Suprapubic skin (tissue), 4 donors: Measurements from ENCODE around the gene SRPK3. TPM values are rescaled to one million over a fixed set of nuclear protein-coding genes. Genes with fewer than 3 reads are reported as not detected.
A peak's percentile ranks its signal among the peaks of the same experiment; 100 is the strongest.

Experiments
- DNase-seq, 2 donors: peaks; one replicate each; pipeline ENCODE4 v3.0.0-alpha.2; 2019; ENCODE audit warnings: low spot score in 2 of 2
- H3K27ac ChIP-seq: fragments of 200-600 bp; sonication (generic); one replicate; pipeline ENCODE4 v1.5.1; 2019
- H3K27me3 ChIP-seq: fragments of 200-600 bp; sonication (generic); one replicate; pipeline ENCODE4 v1.5.1; 2019
- H3K36me3 ChIP-seq: fragments of 200-600 bp; sonication (generic); one replicate; pipeline ENCODE4 v1.5.1; 2019
- H3K4me1 ChIP-seq: fragments of 200-600 bp; sonication (generic); one replicate; pipeline ENCODE4 v1.5.1; 2019
- H3K4me3 ChIP-seq: fragments of 200-600 bp; sonication (generic); one replicate; pipeline ENCODE4 v1.5.1; 2019; ENCODE audit warnings: mild to moderate bottlenecking
- H3K9me3 ChIP-seq: fragments of 200-600 bp; sonication (generic); one replicate; pipeline ENCODE4 v1.5.1; 2019
- EP300 ChIP-seq: sonication (generic); formaldehyde crosslinking; IDR thresholded peaks from one replicate; pipeline ENCODE4 v1.6.1; 2017; ENCODE audit warnings: antibody characterized with exemption
- POLR2A ChIP-seq, 2 donors: fragments of 450-650 bp; IDR thresholded peaks; one replicate each; pipeline ENCODE4 v1.6.1; 2017; ENCODE audit warnings: antibody characterized with exemption in 2 of 2, mild to moderate bottlenecking in 2 of 2, moderate library complexity in 2 of 2
- POLR2AphosphoS5 ChIP-seq, 3 donors: sonication (generic); formaldehyde crosslinking; IDR thresholded peaks; one replicate each; pipeline ENCODE4 v1.6.1; 2017; ENCODE audit warnings: antibody characterized with exemption in 3 of 3
- WGBS: methylation state at CpG from one replicate; pipeline ENCODE4 v1.1.5; 2018; 5-methylcytosine and 5-hydroxymethylcytosine counted together
- total RNA-seq, 4 donors: library from RNA; depleted of rRNA; stranded (reverse); fragments of >200 nt; gene quantifications; one replicate each; pipeline ENCODE4 v1.1.0, GENCODE V29; 2016
- TF ChIP-seq, protein P1 (sequence below), 2 donors: fragments of 200-600 bp in 1 of 2; fragments of 450-650 bp in 1 of 2; sonication (generic) in 1 of 2; IDR thresholded peaks; one replicate each; pipeline ENCODE4 v1.5.1; 2016 to 2019; ENCODE audit warnings: antibody characterized with exemption in 2 of 2, mild to moderate bottlenecking in 1 of 2, moderate library complexity in 1 of 2

Gene SRPK3
- total RNA-seq, 4 donors from 2014 or later, result 0.42 to 3.1 (median 1.2) TPM

DNA sequence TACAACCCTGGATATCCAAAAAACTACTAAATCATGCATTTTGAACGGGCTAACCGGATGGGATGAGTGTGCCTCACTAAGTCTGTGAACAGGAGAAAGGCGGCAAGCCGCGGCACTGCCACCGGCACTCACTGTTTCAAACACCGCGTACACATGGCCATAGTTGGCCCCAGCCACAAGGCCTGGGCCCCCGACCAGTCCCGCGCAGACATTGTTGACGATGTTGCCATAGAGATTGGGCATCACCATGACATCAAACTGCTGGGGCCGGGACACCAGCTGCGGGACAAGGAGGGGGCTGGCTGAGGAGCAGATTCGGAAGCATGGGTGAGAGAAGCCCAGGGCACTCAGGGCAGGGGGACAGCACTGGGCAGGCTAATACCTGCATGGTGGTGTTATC, 5.8 kb downstream of the SRPK3 start:
- Histone ChIP-seq H3K4me3 (no peak overlapping the region), H3K4me1 (peaks cover 21% of the 10 kb centered on the region), H3K27me3 (no peaks in the 10 kb centered on the region), H3K9me3 (no peaks in the 10 kb centered on the region), H3K27ac (no peak overlapping the region), H3K36me3 (peaks cover 45% of the 10 kb centered on the region)
- DNase-seq, result no peak
- WGBS, result 93% methylated on average over 11 of the region's 15 CpGs
- no peak for TF ChIP-seq POLR2AphosphoS5 (IDR thresholded peaks at IDR 0.05)

DNA sequence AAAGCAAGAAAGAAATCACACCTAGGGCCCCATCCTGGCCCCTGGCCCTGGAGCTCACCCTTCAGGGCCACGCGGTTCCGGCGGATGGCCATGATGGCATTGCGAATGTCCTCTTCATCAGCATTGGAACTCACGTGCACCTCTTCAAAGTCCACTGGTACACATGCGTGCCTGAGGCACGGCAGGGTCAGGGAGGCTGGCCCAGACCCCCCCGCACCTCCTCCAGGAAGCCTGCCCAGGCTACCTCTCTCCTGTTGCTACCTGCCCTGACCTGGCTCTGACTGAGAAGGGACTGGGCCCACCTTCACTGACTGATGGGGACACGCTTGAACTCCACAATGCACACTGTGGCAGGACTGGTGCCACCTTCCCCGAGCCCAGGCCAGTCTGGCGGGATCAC, 8.8 kb downstream of the SRPK3 start:
- Histone ChIP-seq H3K4me3 (no peak overlapping the region), H3K36me3 (peaks cover 45% of the 10 kb centered on the region), H3K27me3 (no peaks in the 10 kb centered on the region), H3K9me3 (no peaks in the 10 kb centered on the region), H3K4me1 (peaks cover 28% of the 10 kb centered on the region), H3K27ac (no peak overlapping the region)
- 91% methylated on average over 11 of the region's 12 CpGs for WGBS
- no peak for DNase-seq
- TF ChIP-seq, protein P1, sequence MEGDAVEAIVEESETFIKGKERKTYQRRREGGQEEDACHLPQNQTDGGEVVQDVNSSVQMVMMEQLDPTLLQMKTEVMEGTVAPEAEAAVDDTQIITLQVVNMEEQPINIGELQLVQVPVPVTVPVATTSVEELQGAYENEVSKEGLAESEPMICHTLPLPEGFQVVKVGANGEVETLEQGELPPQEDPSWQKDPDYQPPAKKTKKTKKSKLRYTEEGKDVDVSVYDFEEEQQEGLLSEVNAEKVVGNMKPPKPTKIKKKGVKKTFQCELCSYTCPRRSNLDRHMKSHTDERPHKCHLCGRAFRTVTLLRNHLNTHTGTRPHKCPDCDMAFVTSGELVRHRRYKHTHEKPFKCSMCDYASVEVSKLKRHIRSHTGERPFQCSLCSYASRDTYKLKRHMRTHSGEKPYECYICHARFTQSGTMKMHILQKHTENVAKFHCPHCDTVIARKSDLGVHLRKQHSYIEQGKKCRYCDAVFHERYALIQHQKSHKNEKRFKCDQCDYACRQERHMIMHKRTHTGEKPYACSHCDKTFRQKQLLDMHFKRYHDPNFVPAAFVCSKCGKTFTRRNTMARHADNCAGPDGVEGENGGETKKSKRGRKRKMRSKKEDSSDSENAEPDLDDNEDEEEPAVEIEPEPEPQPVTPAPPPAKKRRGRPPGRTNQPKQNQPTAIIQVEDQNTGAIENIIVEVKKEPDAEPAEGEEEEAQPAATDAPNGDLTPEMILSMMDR (IDR thresholded peaks at IDR 0.05), result no peak
- no peak for TF ChIP-seq POLR2A (IDR thresholded peaks at IDR 0.05)
- TF ChIP-seq POLR2AphosphoS5 (IDR thresholded peaks at IDR 0.05), result no peak
- TF ChIP-seq EP300, result no peak

DNA sequence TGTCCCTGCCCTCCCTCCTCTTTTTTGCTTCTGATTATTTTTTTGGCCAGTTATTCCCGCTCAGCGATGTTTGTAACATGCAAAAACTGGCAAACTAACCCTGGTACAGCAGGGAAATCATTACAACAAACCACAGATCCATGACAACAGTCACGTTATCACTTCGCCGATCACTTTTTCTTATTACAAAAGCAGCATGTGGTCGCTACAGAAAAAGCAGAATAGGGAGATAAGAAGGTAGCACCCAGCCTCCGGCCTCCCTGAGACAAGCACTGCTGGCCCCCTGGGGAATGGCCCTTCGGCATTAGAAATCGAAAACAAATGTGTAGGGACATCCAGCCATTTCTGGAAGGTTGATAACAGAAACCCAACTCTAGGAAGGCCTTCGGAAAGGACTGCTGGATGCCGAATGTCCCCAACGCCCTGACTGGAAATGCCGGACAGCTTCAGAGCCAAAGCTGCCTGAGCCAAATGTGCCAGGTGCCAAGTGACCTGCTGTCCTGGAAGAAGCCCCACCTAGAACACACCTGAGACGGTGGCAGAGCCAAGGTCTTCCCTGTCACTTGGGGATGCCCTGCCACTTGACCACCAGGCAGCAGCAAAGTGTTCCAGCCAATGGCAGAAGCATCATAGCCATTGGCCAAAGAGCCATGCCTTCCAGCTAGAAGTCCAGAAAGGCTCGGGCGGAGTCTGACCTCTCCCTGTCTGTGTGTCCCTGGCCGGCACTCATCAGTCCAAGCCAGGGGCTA, 10.4 kb downstream of the SRPK3 start:
- H3K4me1 ChIP-seq, result peaks cover 42% of the 10 kb centered on the region
- TF ChIP-seq EP300 (no peak), POLR2A (IDR thresholded peaks at IDR 0.05) (no peak), POLR2AphosphoS5 (IDR thresholded peaks at IDR 0.05) (no peak)
- TF ChIP-seq, protein P1 (IDR thresholded peaks at IDR 0.05), result no peak
- WGBS, result 60% methylated on average over 13 of the region's 17 CpGs
- no peaks in the 10 kb centered on the region for H3K9me3 ChIP-seq
- H3K27me3 ChIP-seq, result no peaks in the 10 kb centered on the region
- peaks cover 31% of the 10 kb centered on the region for H3K36me3 ChIP-seq
- H3K4me3 ChIP-seq, result no peak overlapping the region
- H3K27ac ChIP-seq, result no peak overlapping the region
- DNase-seq, result no peak

DNA sequence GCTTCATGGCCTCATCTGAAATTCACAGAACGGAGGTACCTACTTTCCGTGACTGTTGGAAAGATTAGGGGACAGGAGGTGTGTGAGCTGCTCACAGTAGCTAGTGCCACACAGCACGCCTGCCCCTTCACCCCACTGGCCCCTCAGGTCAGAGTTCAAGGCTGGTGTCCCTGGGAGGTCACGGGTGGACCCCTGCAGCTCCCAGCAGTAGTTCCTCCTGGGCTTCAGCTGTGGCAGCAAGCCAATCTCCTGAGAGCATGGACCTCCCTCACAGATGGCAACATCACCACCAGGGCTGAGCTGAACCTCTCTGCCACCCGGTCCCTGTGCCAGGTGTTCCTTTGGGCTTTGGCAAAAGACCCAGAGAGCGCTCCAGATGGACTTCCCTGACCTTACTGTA, 11.5 kb downstream of the SRPK3 start:
- Histone ChIP-seq H3K9me3 (no peaks in the 10 kb centered on the region), H3K36me3 (peaks cover 26% of the 10 kb centered on the region), H3K4me3 (no peak overlapping the region), H3K27ac (no peak overlapping the region), H3K27me3 (no peaks in the 10 kb centered on the region), H3K4me1 (peaks cover 43% of the 10 kb centered on the region)
- DNase-seq, result no peak
- TF ChIP-seq POLR2AphosphoS5 (IDR thresholded peaks at IDR 0.05) (no peak), POLR2A (IDR thresholded peaks at IDR 0.05) (no peak), EP300 (no peak)
- TF ChIP-seq, protein P1 (IDR thresholded peaks at IDR 0.05), result no peak
- WGBS, result 76% methylated on average over 5 of the region's 6 CpGs

DNA sequence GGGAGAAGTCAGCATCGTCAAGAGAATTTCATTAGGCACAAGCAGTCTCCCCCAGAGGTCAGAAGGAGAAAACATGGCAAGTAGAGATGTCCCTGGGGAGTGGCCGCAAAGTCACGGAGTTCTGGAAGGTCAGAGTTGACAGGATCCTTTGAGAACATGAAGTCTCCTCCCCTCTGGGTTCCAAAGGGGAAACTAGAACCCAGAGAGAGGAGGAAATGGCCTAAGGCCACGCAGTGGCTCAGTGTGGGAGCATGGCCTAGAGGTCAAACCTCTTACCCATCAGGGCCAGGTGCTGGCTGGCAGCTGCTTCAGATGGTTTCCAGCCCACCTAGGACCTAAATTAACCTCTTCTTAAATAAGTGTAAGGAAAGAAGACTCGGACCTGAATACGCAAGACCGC, 12.4 kb downstream of the SRPK3 start:
- H3K27ac ChIP-seq, result peak overlapping the region; percentile 96
- peaks cover 26% of the 10 kb centered on the region for H3K36me3 ChIP-seq
- H3K4me3 ChIP-seq, result peak overlapping the region; percentile 69
- H3K27me3 ChIP-seq, result no peaks in the 10 kb centered on the region
- WGBS, result 53% methylated on average over 7 of the region's 7 CpGs
- H3K9me3 ChIP-seq, result no peaks in the 10 kb centered on the region
- no peak for TF ChIP-seq POLR2A (IDR thresholded peaks at IDR 0.05)
- TF ChIP-seq POLR2AphosphoS5 (IDR thresholded peaks at IDR 0.05), result no peak
- no peak for TF ChIP-seq EP300
- TF ChIP-seq, protein P1 (IDR thresholded peaks at IDR 0.05), result no peak
- no peak for DNase-seq
- H3K4me1 ChIP-seq, result peaks cover 43% of the 10 kb centered on the region
